ENCODE measurements around the gene ASPA. TPM values are rescaled to one million over a fixed set of nuclear protein-coding genes. Genes with fewer than 3 reads are reported as not detected.

Gene ASPA
- total and polyA plus RNA-seq, 2 donors (not counting 1 experiment from before 2014, with no cell fraction given) = 1.3 to 5.4 TPM

GRCh38 chr17:3524024-3524423 is 48.2 kb downstream of the ASPA start:
- DNase-seq (ENCODE audit: low read depth in 2 of 2) = no peak

GRCh38 chr17:3526491-3526890 is 50.7 kb downstream of the ASPA start:
- H3K27ac ChIP-seq (ENCODE audit: insufficient read depth, low read length) = no peak overlapping the region
- no peak overlapping the region for H3K9ac ChIP-seq (ENCODE audit: insufficient read depth, low read length)
- H3K9me3 ChIP-seq (ENCODE audit: control insufficient read depth, insufficient read depth, low read depth, low read length) = no peaks in the 10 kb centered on the region
- H3K4me1 ChIP-seq (ENCODE audit: control insufficient read depth, extremely low read depth, insufficient read depth, low read length) = no peaks in the 10 kb centered on the region
- H3K79me2 ChIP-seq (ENCODE audit: control insufficient read depth, insufficient read depth, low read length) = no peaks in the 10 kb centered on the region
- no peak overlapping the region for H3K4me2 ChIP-seq (ENCODE audit: extremely low read depth, insufficient read depth, low read length)
- no peaks in the 10 kb centered on the region for H3K36me3 ChIP-seq (ENCODE audit: control insufficient read depth, insufficient read depth, low read length)
- H3K27me3 ChIP-seq (ENCODE audit: control insufficient read depth, insufficient read depth, low read length) = no peaks in the 10 kb centered on the region
- no peaks in the 10 kb centered on the region for H4K20me1 ChIP-seq (ENCODE audit: control insufficient read depth, extremely low read depth, insufficient read depth, low read length)
- H3K4me3 ChIP-seq (replicated peaks in 1 of 4; ENCODE audit: control extremely low read depth in 1 of 4, insufficient read depth in 1 of 4, low read depth in 3 of 4, low read length in 4 of 4) = no peak overlapping the region
- DNase-seq (ENCODE audit: low read depth in 2 of 2) = no peak
- TF ChIP-seq CTCF (conservative IDR thresholded peaks at IDR 0.05 in 1 of 2, IDR thresholded peaks at IDR 0.05 in 1 of 2; ENCODE audit: low read depth in 1 of 2, low read length in 2 of 2) (no peak), EZH2 (IDR thresholded peaks at IDR 0.05; ENCODE audit: low read length, missing control alignments) (no peak)
- H2AFZ ChIP-seq (ENCODE audit: low read length) = no peak overlapping the region

More at GRCh38 chr17:3524024-3524423, 48.2 kb downstream of the ASPA start:
- H3K4me1 ChIP-seq (ENCODE audit: control insufficient read depth, extremely low read depth, insufficient read depth, low read length) = no peaks in the 10 kb centered on the region
- no peak overlapping the region for H2AFZ ChIP-seq (ENCODE audit: low read length)
- no peak overlapping the region for H3K27ac ChIP-seq (ENCODE audit: insufficient read depth, low read length)
- no peaks in the 10 kb centered on the region for H3K79me2 ChIP-seq (ENCODE audit: control insufficient read depth, insufficient read depth, low read length)
- H3K36me3 ChIP-seq (ENCODE audit: control insufficient read depth, insufficient read depth, low read length) = no peaks in the 10 kb centered on the region
- no peaks in the 10 kb centered on the region for H4K20me1 ChIP-seq (ENCODE audit: control insufficient read depth, extremely low read depth, insufficient read depth, low read length)
- H3K4me3 ChIP-seq (replicated peaks in 1 of 4; ENCODE audit: control extremely low read depth in 1 of 4, insufficient read depth in 1 of 4, low read depth in 3 of 4, low read length in 4 of 4) = no peak overlapping the region
- no peaks in the 10 kb centered on the region for H3K27me3 ChIP-seq (ENCODE audit: control insufficient read depth, insufficient read depth, low read length)
- TF ChIP-seq EZH2 (IDR thresholded peaks at IDR 0.05; ENCODE audit: low read length, missing control alignments) (no peak), CTCF (conservative IDR thresholded peaks at IDR 0.05 in 1 of 2, IDR thresholded peaks at IDR 0.05 in 1 of 2; ENCODE audit: low read depth in 1 of 2, low read length in 2 of 2) (no peak)
- no peaks in the 10 kb centered on the region for H3K9me3 ChIP-seq (ENCODE audit: control insufficient read depth, insufficient read depth, low read depth, low read length)
- no peak overlapping the region for H3K9ac ChIP-seq (ENCODE audit: insufficient read depth, low read length)
- no peak overlapping the region for H3K4me2 ChIP-seq (ENCODE audit: extremely low read depth, insufficient read depth, low read length)

GRCh38 chr17:3526971-3527370 is 51.2 kb downstream of the ASPA start:
- no peaks in the 10 kb centered on the region for H3K79me2 ChIP-seq (ENCODE audit: control insufficient read depth, insufficient read depth, low read length)
- no peaks in the 10 kb centered on the region for H4K20me1 ChIP-seq (ENCODE audit: control insufficient read depth, extremely low read depth, insufficient read depth, low read length)
- no peaks in the 10 kb centered on the region for H3K27me3 ChIP-seq (ENCODE audit: control insufficient read depth, insufficient read depth, low read length)
- H3K4me3 ChIP-seq (replicated peaks in 1 of 4; ENCODE audit: control extremely low read depth in 1 of 4, insufficient read depth in 1 of 4, low read depth in 3 of 4, low read length in 4 of 4) = no peak overlapping the region
- no peaks in the 10 kb centered on the region for H3K36me3 ChIP-seq (ENCODE audit: control insufficient read depth, insufficient read depth, low read length)
- TF ChIP-seq EZH2 (IDR thresholded peaks at IDR 0.05; ENCODE audit: low read length, missing control alignments) (no peak), CTCF (conservative IDR thresholded peaks at IDR 0.05 in 1 of 2, IDR thresholded peaks at IDR 0.05 in 1 of 2; ENCODE audit: low read depth in 1 of 2, low read length in 2 of 2) (no peak)
- no peak overlapping the region for H3K9ac ChIP-seq (ENCODE audit: insufficient read depth, low read length)
- no peak for DNase-seq (ENCODE audit: low read depth in 2 of 2)
- H3K27ac ChIP-seq (ENCODE audit: insufficient read depth, low read length) = no peak overlapping the region
- no peak overlapping the region for H3K4me2 ChIP-seq (ENCODE audit: extremely low read depth, insufficient read depth, low read length)
- H3K9me3 ChIP-seq (ENCODE audit: control insufficient read depth, insufficient read depth, low read depth, low read length) = no peaks in the 10 kb centered on the region
- no peak overlapping the region for H2AFZ ChIP-seq (ENCODE audit: low read length)
- no peaks in the 10 kb centered on the region for H3K4me1 ChIP-seq (ENCODE audit: control insufficient read depth, extremely low read depth, insufficient read depth, low read length)
